K562 (cell line): ENCODE results near the gene RPL29. TPM values are rescaled to one million over a fixed set of nuclear protein-coding genes. Genes with fewer than 3 reads are reported as not detected.

Experiments
- ATAC-seq: fragments of 200-7000 bp; cut with Tn5 transposase; 3 replicates; pipeline ENCODE4 v1.9.1; 2020; ENCODE audit warnings: moderate library complexity
- BruUV-seq: library from RNA; stranded (reverse); fragments of 400-500 nt; replicated peaks from 2 replicates; lab custom pipeline; 2021; lab: Mats Ljungman, UMichigan
- CTCF ChIA-PET: fragments of 300-600 bp; formaldehyde crosslinking; extraction: SDS; loops from one replicate; lab custom pipeline; 2021; ENCODE audit warnings: low intra/inter-chr PET ratio; lab: Yijun Ruan, JAX
- POLR2A ChIA-PET: fragments of 300-600, 350-650 bp; sonication (Branson Sonifier 250); formaldehyde crosslinking; extraction: SDS; loops from one replicate; lab custom pipeline; 2021; ENCODE audit warnings: antibody characterized with exemption, inconsistent platforms; lab: Yijun Ruan, JAX
- DNase-seq, 4 experiments: peaks; one replicate each; pipeline versions ENCODE4 v3.0.0 to v3.0.0-alpha.2; 2011 to 2018; ENCODE audit warnings: low spot score in 3 of 4, mixed read lengths in 3 of 4; ENCODE audit errors: extremely low read depth in 1 of 4
- FAIRE-seq: peaks from 2 replicates; lab custom pipeline; 2011; peaks lifted over from hg19 to GRCh38; lab: Jason Lieb, UNC
- H2AFZ ChIP-seq: 2 replicates; pipeline ENCODE4 v1.6.0; 2011; ENCODE audit warnings: low read depth, low read length, control low read depth, inconsistent platforms
- H3K27ac ChIP-seq: fragments of 200-600 bp; 3 replicates; pipeline ENCODE4 v1.8.0; 2011; ENCODE audit warnings: low read depth, mild to moderate bottlenecking, control low read depth, inconsistent platforms, low read length, moderate library complexity, mixed read lengths; ENCODE audit errors: extremely low read depth
- H3K27me3 ChIP-seq, 2 experiments: fragments of 300-600 bp in 1 of 2; 2 replicates in 1 of 2; 3 replicates in 1 of 2; pipeline versions ENCODE4 v1.6.0 to v1.8.0; 2011; ENCODE audit warnings: inconsistent platforms in 2 of 2, low read length in 2 of 2, mild to moderate bottlenecking in 1 of 2, mixed read lengths in 1 of 2, moderate library complexity in 1 of 2; ENCODE audit not compliant: control insufficient read depth in 2 of 2, insufficient read depth in 2 of 2
- H3K36me3 ChIP-seq: fragments of 300-600 bp; 3 replicates; pipeline ENCODE4 v1.8.0; 2011; ENCODE audit warnings: mild to moderate bottlenecking, low read length, inconsistent platforms; ENCODE audit not compliant: control insufficient read depth, insufficient read depth
- H3K4me1 ChIP-seq, 2 experiments: fragments of 200-600 bp in 1 of 2; replicated peaks in 1 of 2; 2 replicates in 1 of 2; 3 replicates in 1 of 2; pipeline versions ENCODE4 v1.5.1 to v1.8.0; 2011; ENCODE audit warnings: inconsistent platforms in 2 of 2, low read length in 2 of 2, mild to moderate bottlenecking in 1 of 2, mixed read lengths in 1 of 2, moderate library complexity in 1 of 2; ENCODE audit not compliant: control insufficient read depth in 2 of 2, insufficient read depth in 2 of 2
- H3K4me2 ChIP-seq: 2 replicates; pipeline ENCODE4 v1.6.1; 2011; ENCODE audit warnings: low read length, control low read depth, inconsistent platforms, mixed read lengths; ENCODE audit not compliant: insufficient read depth
- H3K4me3 ChIP-seq: fragments of 200-600 bp; sonication (generic), shearing (Covaris generic); 2 replicates; pipeline ENCODE4 v1.5.1; 2016; ENCODE audit warnings: control low read depth, inconsistent platforms
- H3K79me2 ChIP-seq: fragments of 200-600 bp; 3 replicates; pipeline ENCODE4 v1.8.0; 2011; ENCODE audit warnings: low read length, inconsistent platforms; ENCODE audit not compliant: control insufficient read depth, insufficient read depth
- H3K9ac ChIP-seq, 2 experiments: 2 replicates each; pipeline versions ENCODE4 v1.6.0 to v1.6.1; 2011; ENCODE audit warnings: low read depth in 2 of 2, low read length in 2 of 2, control low read depth in 1 of 2, inconsistent platforms in 1 of 2, mild to moderate bottlenecking in 1 of 2, mixed read lengths in 1 of 2; ENCODE audit not compliant: insufficient read depth in 1 of 2
- H3K9me1 ChIP-seq: one replicate; pipeline ENCODE4 v1.6.0; 2011; ENCODE audit warnings: inconsistent platforms, mild to moderate bottlenecking, low read length, moderate library complexity; ENCODE audit not compliant: control insufficient read depth, insufficient read depth
- H3K9me3 ChIP-seq: replicated peaks from 2 replicates; pipeline ENCODE4 v1.5.1; 2011; ENCODE audit warnings: low read depth, low read length, inconsistent platforms; ENCODE audit not compliant: control insufficient read depth, insufficient read depth
- H4K20me1 ChIP-seq: replicated peaks from 2 replicates; pipeline ENCODE4 v1.6.1; 2011; ENCODE audit warnings: low read length, inconsistent platforms, mixed read lengths; ENCODE audit not compliant: control insufficient read depth, insufficient read depth
- EGR1 ChIP-seq: fragments of 450-650 bp; conservative IDR thresholded peaks from 2 replicates; pipeline ENCODE4 v1.6.1; 2017; ENCODE audit warnings: mild to moderate bottlenecking
- FOXK1 ChIP-seq: sonication (generic); formaldehyde crosslinking; IDR thresholded peaks from 2 replicates; pipeline ENCODE4 v1.8.0; 2022; ENCODE audit warnings: missing genetic modification reagents, mild to moderate bottlenecking, borderline replicate concordance
- HMGN3 ChIP-seq: IDR thresholded peaks from 2 replicates; pipeline ENCODE4 v1.6.1; 2011; ENCODE audit warnings: borderline replicate concordance, low read depth, mild to moderate bottlenecking, mixed read lengths, low read length; ENCODE audit not compliant: insufficient read length; ENCODE audit errors: extremely low read depth
- KAT7 ChIP-seq: sonication (generic); formaldehyde crosslinking; IDR thresholded peaks from 2 replicates; pipeline ENCODE4 v1.8.0; 2022; ENCODE audit warnings: missing genetic modification reagents, mild to moderate bottlenecking, borderline replicate concordance
- NCOA1 ChIP-seq: fragments of 450-650 bp; IDR thresholded peaks from 2 replicates; pipeline ENCODE4 v1.6.1; 2016; ENCODE audit warnings: low read depth
- NUFIP1 ChIP-seq: fragments of 450-650 bp; IDR thresholded peaks from 2 replicates; pipeline ENCODE4 v1.6.1; 2018; ENCODE audit not compliant: partially characterized antibody
- RBBP5 ChIP-seq: fragments of 200-600 bp; sonication (generic); IDR thresholded peaks from 2 replicates; pipeline ENCODE4 v1.6.1; 2012; ENCODE audit warnings: borderline replicate concordance, mild to moderate bottlenecking, low read length, control low read depth, inconsistent platforms; ENCODE audit not compliant: insufficient read depth, poor library complexity, severe bottlenecking
- SMARCB1 ChIP-seq: IDR thresholded peaks from 2 replicates; pipeline ENCODE4 v1.6.1; 2011; ENCODE audit warnings: improper control_type of control experiment, low read depth; ENCODE audit not compliant: insufficient read length
- TSC22D4 ChIP-seq: fragments of 450-650 bp; IDR thresholded peaks from 2 replicates; pipeline ENCODE4 v1.6.1; 2016; ENCODE audit warnings: missing genetic modification characterization, missing biosample characterization, control low read depth
- ZBTB17 ChIP-seq: fragments of 450-650 bp; formaldehyde crosslinking; IDR thresholded peaks from 2 replicates; pipeline ENCODE4 v1.4.0; 2020; ENCODE audit warnings: mild to moderate bottlenecking
- ZNF184 ChIP-seq: sonication (generic); formaldehyde crosslinking; IDR thresholded peaks from 2 replicates; pipeline ENCODE4 v1.5.0; 2020; ENCODE audit warnings: missing genetic modification reagents
- ZNF232 ChIP-seq: sonication (generic); formaldehyde crosslinking; IDR thresholded peaks from 2 replicates; pipeline ENCODE4 v1.8.0; 2022; ENCODE audit warnings: mild to moderate bottlenecking, missing genetic modification reagents
- WGBS: fragments of 100-300 bp; shearing (Covaris generic); methylation state at CpG from one replicate; pipeline ENCODE4 v1.1.6; 2016; ENCODE audit warnings: low coverage, mixed read lengths; ENCODE audit not compliant: insufficient coverage; ENCODE audit errors: missing lambda C conversion rate; 5-methylcytosine and 5-hydroxymethylcytosine counted together
- in situ Hi-C: fragments of 300-500 bp; cut with MboI; formaldehyde crosslinking; loops from 4 replicates; pipeline ENCODE4 v1.15.0; 2018; ENCODE audit warnings: inconsistent platforms, mixed read lengths
- intact Hi-C: fragments of 100-400 bp; cut with micrococcal nuclease; formaldehyde crosslinking; loops from 2 replicates; pipeline ENCODE4 v1.14.2; 2022
- polyA plus RNA-seq, 8 experiments: library from polyadenylated mRNA; depleted of rRNA in 4 of 8; stranded (reverse) in 5 of 8; unstranded in 3 of 8; fragments of >200 nt; fragmentation: Nextera tagmentation in 2 of 8; fragmentation: Illumina TruSeq in 1 of 8; extraction: Ambion mirVana in 2 of 8; extraction: Trizol in 1 of 8; gene quantifications; 2 replicates each; pipeline versions ENCODE4 v1.2.1 to v1.2.3, GENCODE V29; 2011 to 2014; ENCODE audit warnings: inconsistent platforms in 1 of 8, missing spikeins in 1 of 8
- total RNA-seq, 7 experiments: library from RNA; depleted of rRNA in 6 of 7; stranded (reverse); fragments of >200 nt in 6 of 7; fragmentation: Illumina TruSeq in 2 of 7; extraction: Trizol in 2 of 7; gene quantifications; 2 replicates each; pipeline versions ENCODE4 v1.2.1 to v1.2.3, GENCODE V29; 2011 to 2021; ENCODE audit warnings: low replicate concordance in 1 of 7
- TF ChIP-seq, protein P1 (sequence below): fragments of 250-450 bp; sonication (Bioruptor Pico); IDR thresholded peaks from 2 replicates; pipeline ENCODE4 v1.5.0; 2020; ENCODE audit warnings: mild to moderate bottlenecking
- TF ChIP-seq, protein P2 (sequence below), 2 experiments: fragments of 450-650 bp; IDR thresholded peaks; 2 replicates each; pipeline ENCODE4 v1.6.1; 2018; ENCODE audit warnings: mild to moderate bottlenecking in 2 of 2, low read depth in 1 of 2; ENCODE audit not compliant: partially characterized antibody in 2 of 2
- TF ChIP-seq, protein P3 (sequence below): sonication (generic); formaldehyde crosslinking; IDR thresholded peaks from 2 replicates; pipeline ENCODE4 v1.8.0; 2022; ENCODE audit warnings: missing genetic modification reagents, mild to moderate bottlenecking, borderline replicate concordance

Gene RPL29
- total and polyA plus RNA-seq, 9 of the 15 experiments (the other 6 are each of a cell fraction or from before 2014, with no cell fraction given): 568 to 1,475 (median 1,104) TPM

DNA sequence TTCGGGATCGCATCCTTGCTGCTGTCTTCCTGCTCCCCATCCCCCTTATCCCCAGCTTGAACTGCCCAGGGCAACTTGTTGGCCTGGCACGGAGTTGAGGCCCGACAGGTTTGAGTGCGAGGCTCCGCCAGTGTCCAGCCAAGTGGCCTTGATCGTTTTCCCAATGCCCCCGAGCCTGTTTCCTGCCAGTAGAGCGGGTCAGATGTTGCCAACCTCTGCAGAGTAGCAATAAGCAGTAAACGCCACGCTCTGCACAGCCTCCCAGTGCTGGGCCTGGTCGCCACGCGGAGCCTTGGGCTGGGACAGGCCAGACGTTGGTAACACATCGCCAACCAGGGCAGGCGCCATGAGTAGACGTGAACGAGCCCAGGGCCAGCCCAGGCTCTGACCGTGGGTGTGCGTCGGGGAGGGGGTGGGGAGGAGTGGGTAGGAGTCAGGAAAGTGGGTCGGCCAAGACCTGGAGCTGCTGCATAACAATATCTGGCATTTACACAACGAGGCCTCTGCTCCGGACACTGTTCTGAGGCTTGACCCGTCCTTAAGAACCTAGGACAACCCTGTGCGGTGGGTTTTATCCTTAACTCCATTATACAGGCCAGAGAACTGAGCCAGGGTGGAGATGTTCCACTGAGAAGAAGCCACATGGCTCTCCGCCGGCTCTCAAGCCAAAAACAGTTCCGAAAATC is 21.3 kb downstream of the RPL29 start:
- Histone ChIP-seq H3K9me3 (no peaks in the 10 kb centered on the region), H3K4me2 (peak overlapping the region; percentile 92), H2AFZ (peak overlapping the region; percentile 88), H3K27me3 (no peaks in the 10 kb centered on the region), H3K36me3 (peaks cover 28% of the 10 kb centered on the region; the same call in 1 of the 3 replicates), H3K9me1 (no peaks in the 10 kb centered on the region), H3K79me2 (peaks cover 45% of the 10 kb centered on the region), H3K4me3 (peak overlapping the region; percentile 62), H4K20me1 (0 out of 2 replicates have a peak, but pooled peaks cover 4% of the 10 kb centered on the region), H3K9ac (peak overlapping the region; percentile 84 to 99), H3K27ac (peak overlapping the region; percentile 98), H3K4me1 (peaks cover 24 to 59% of the 10 kb centered on the region in 2 experiments)
- FAIRE-seq (peak; percentile 68), DNase-seq (peak in 2 of 4 experiments; percentile 29 to 45), ATAC-seq (peak; percentile 21)
- BruUV-seq: no TSS peak
- ChIA-PET CTCF (no interaction called here), POLR2A (interaction anchor here (0.5 to 3.6 kb wide), 11 partner anchors 8 to 136 kb away, joined by 3 to 27 read pairs (median 4); partner anchors contain the start of genes ACY1 and RPL29)
- intact Hi-C loops (loop anchor here (1.0 kb wide), 1 partner anchor 32 kb away; the partner anchor contains the start of gene PARP3), in situ Hi-C loops (no loop called here)
- WGBS: 10% methylated on average over 19 of the region's 30 CpGs
- TF ChIP-seq, protein P1, sequence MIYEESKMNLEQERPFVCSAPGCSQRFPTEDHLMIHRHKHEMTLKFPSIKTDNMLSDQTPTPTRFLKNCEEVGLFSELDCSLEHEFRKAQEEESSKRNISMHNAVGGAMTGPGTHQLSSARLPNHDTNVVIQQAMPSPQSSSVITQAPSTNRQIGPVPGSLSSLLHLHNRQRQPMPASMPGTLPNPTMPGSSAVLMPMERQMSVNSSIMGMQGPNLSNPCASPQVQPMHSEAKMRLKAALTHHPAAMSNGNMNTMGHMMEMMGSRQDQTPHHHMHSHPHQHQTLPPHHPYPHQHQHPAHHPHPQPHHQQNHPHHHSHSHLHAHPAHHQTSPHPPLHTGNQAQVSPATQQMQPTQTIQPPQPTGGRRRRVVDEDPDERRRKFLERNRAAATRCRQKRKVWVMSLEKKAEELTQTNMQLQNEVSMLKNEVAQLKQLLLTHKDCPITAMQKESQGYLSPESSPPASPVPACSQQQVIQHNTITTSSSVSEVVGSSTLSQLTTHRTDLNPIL (CRISPR knock-in tag): no peak
- TF ChIP-seq NUFIP1 (no peak), FOXK1 (CRISPR knock-in tag) (no peak), SMARCB1 (no peak), ZNF232 (0 out of 2 replicates have a peak, but pooled peaks have one; percentile 42), NCOA1 (no peak), ZBTB17 (CRISPR knock-in tag) (no peak), TSC22D4 (tag) (no peak), EGR1 (peak; percentile 32; the same call in 1 of the 2 replicates), KAT7 (0 out of 2 replicates have a peak, but pooled peaks have one; percentile 8), RBBP5 (no peak), ZNF184 (CRISPR knock-in tag) (no peak), HMGN3 (peak; percentile 7)
- TF ChIP-seq, protein P2, sequence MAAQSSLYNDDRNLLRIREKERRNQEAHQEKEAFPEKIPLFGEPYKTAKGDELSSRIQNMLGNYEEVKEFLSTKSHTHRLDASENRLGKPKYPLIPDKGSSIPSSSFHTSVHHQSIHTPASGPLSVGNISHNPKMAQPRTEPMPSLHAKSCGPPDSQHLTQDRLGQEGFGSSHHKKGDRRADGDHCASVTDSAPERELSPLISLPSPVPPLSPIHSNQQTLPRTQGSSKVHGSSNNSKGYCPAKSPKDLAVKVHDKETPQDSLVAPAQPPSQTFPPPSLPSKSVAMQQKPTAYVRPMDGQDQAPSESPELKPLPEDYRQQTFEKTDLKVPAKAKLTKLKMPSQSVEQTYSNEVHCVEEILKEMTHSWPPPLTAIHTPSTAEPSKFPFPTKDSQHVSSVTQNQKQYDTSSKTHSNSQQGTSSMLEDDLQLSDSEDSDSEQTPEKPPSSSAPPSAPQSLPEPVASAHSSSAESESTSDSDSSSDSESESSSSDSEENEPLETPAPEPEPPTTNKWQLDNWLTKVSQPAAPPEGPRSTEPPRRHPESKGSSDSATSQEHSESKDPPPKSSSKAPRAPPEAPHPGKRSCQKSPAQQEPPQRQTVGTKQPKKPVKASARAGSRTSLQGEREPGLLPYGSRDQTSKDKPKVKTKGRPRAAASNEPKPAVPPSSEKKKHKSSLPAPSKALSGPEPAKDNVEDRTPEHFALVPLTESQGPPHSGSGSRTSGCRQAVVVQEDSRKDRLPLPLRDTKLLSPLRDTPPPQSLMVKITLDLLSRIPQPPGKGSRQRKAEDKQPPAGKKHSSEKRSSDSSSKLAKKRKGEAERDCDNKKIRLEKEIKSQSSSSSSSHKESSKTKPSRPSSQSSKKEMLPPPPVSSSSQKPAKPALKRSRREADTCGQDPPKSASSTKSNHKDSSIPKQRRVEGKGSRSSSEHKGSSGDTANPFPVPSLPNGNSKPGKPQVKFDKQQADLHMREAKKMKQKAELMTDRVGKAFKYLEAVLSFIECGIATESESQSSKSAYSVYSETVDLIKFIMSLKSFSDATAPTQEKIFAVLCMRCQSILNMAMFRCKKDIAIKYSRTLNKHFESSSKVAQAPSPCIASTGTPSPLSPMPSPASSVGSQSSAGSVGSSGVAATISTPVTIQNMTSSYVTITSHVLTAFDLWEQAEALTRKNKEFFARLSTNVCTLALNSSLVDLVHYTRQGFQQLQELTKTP (IDR thresholded peaks at IDR 0.05; ENCODE audit: low read depth in 1 of 2, partially characterized antibody in 2 of 2): no peak
- TF ChIP-seq, protein P3, sequence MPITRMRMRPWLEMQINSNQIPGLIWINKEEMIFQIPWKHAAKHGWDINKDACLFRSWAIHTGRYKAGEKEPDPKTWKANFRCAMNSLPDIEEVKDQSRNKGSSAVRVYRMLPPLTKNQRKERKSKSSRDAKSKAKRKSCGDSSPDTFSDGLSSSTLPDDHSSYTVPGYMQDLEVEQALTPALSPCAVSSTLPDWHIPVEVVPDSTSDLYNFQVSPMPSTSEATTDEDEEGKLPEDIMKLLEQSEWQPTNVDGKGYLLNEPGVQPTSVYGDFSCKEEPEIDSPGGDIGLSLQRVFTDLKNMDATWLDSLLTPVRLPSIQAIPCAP (CRISPR knock-in tag): no peak
